Uterus (tissue), 4 donors: ENCODE results near the gene PIP4K2A. TPM values are rescaled to one million over a fixed set of nuclear protein-coding genes. Genes with fewer than 3 reads are reported as not detected.

ENCODE experiments used
- DNase-seq, 2 donors: peaks; one replicate each; pipeline ENCODE4 v3.0.0-alpha.2; 2019 to 2020
- H3K27ac ChIP-seq, 2 donors: fragments of 200-600 bp; sonication (generic); 1 replicate in 1 of 2; 2 replicates in 1 of 2; pipeline ENCODE4 v1.5.1; 2016 to 2018
- H3K27me3 ChIP-seq, 2 donors: fragments of 200-600 bp; sonication (generic); one replicate each; pipeline ENCODE4 v1.5.1; 2018 to 2019; ENCODE audit warnings: control low read depth in 1 of 2
- H3K36me3 ChIP-seq, 2 donors: fragments of 200-600 bp; sonication (generic); one replicate each; pipeline ENCODE4 v1.5.1; 2019; ENCODE audit warnings: control low read depth in 1 of 2
- H3K4me1 ChIP-seq, 2 donors: fragments of 200-600 bp; sonication (generic); one replicate each; pipeline ENCODE4 v1.5.1; 2018 to 2019; ENCODE audit warnings: control low read depth in 1 of 2
- H3K4me3 ChIP-seq, 2 donors: fragments of 200-600 bp; sonication (generic); 1 replicate in 1 of 2; 2 replicates in 1 of 2; pipeline ENCODE4 v1.5.1; 2018 to 2019; ENCODE audit warnings: mild to moderate bottlenecking in 1 of 2
- H3K9me3 ChIP-seq, 2 donors: fragments of 200-600 bp; sonication (generic); one replicate each; pipeline ENCODE4 v1.5.1; 2019; ENCODE audit warnings: control low read depth in 1 of 2
- CTCF ChIP-seq, 4 experiments: fragments of 200-600 bp in 2 of 4; fragments of 450-650 bp in 2 of 4; sonication (generic) in 2 of 4; IDR thresholded peaks; one replicate each; pipeline ENCODE4 v1.5.1; 2016 to 2019; ENCODE audit warnings: antibody characterized with exemption in 4 of 4, mild to moderate bottlenecking in 2 of 4, moderate library complexity in 1 of 4
- POLR2A ChIP-seq, 2 donors: fragments of 450-650 bp; IDR thresholded peaks; one replicate each; pipeline ENCODE4 v1.6.1; 2016; ENCODE audit warnings: antibody characterized with exemption in 2 of 2, mild to moderate bottlenecking in 1 of 2, moderate library complexity in 1 of 2
- intact Hi-C: fragments of 100-400 bp; cut with DNase I; formaldehyde crosslinking; loops from one replicate; pipeline ENCODE4 v1.15.1; 2023; ENCODE audit warnings: low total_unique reads
- total RNA-seq, 4 donors: library from RNA; depleted of rRNA in 3 of 4; stranded (reverse); fragments of >200 nt in 3 of 4; gene quantifications; one replicate each; pipeline versions ENCODE4 v1.1.0 to v1.2.4, GENCODE V29; 2014 to 2023
- donor health status: DM: yes; HTN: yes; CAD: no.

PIP4K2A gene
- total RNA-seq, 4 donors from 2014 or later = 17.4 to 42.4 (median 22.0) TPM

DNA sequence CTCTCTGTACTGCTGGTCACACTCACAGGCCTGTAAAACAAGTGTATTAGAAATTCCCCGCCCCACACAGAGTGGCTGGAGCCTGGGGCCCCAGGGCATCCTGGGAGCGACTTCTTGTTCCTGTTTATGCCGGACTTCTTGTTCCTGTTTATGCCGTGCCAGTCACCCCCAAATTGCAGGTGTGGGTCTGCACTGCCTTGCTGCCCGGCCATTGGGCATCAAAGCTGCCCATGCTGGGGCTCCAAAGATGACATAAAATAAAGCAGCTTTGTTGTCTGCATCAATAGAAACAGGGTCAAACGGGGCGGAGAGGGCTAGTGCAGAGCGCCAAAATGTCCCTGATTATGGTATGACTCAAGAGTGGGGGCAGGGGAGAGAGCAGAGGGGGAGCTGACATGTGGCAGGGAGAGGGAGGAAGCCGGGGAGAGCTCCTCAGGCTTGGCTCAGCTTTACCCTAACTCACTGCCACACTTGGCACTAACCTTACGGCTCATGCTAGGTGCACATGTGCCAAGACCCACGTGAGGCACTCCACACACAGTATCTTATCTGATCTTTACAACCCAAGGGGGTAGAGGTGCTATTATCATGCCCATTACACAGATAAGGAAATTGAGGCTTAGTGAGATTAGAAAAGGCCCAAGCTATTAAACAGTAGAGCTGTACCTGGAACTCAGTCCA, 98.4 kb downstream of the PIP4K2A start:
- Histone ChIP-seq H3K36me3 (no peaks in the 10 kb centered on the region), H3K4me1 (peaks cover 0 to 5% of the 10 kb centered on the region in 2 donors), H3K9me3 (no peaks in the 10 kb centered on the region), H3K27me3 (no peaks in the 10 kb centered on the region), H3K4me3 (no peak overlapping the region), H3K27ac (peak overlapping the region; percentile 13 to 14)
- intact Hi-C loops = no loop called here
- TF ChIP-seq CTCF (IDR thresholded peaks at IDR 0.05) (no peak), POLR2A (IDR thresholded peaks at IDR 0.05) (no peak)
- no peak for DNase-seq

DNA sequence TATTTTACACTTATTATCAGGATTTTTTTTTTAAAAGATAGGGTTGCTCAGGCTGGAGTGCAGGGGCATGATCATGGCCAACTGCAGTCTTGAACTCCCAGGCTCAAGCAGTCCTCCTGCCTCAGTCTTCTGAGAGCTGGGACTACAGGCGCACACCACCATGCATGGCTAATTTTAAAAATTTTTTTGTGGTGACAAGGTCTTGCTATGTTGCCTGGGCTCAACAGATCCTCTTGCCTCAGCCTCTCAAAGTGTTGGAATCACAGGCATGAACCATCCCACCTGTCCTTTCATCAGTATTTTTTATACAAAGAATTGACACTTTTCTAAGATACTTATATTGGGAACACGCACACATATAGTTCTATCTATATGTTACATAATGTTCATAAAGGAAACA, 99.3 kb downstream of the PIP4K2A start:
- Histone ChIP-seq H3K36me3 (no peaks in the 10 kb centered on the region), H3K9me3 (no peaks in the 10 kb centered on the region), H3K4me1 (peaks cover 0 to 5% of the 10 kb centered on the region in 2 donors), H3K27me3 (no peaks in the 10 kb centered on the region), H3K27ac (no peak overlapping the region), H3K4me3 (no peak overlapping the region)
- intact Hi-C loops = no loop called here
- DNase-seq = no peak
- TF ChIP-seq CTCF (IDR thresholded peaks at IDR 0.05) = no peak

- Histone ChIP-seq H3K27ac (no peak overlapping the region), H3K36me3 (no peaks in the 10 kb centered on the region), H3K27me3 (no peaks in the 10 kb centered on the region), H3K9me3 (no peaks in the 10 kb centered on the region), H3K4me1 (no peaks in the 10 kb centered on the region), H3K4me3 (no peak overlapping the region)
- intact Hi-C loops = no loop called here
- TF ChIP-seq CTCF (IDR thresholded peaks at IDR 0.05) = no peak
- TF ChIP-seq POLR2A (IDR thresholded peaks at IDR 0.05) = no peak
- DNase-seq = no peak
Observed at GRCh38 chr10:22613011-22613410, 101.4 kb downstream of the PIP4K2A start.

DNA sequence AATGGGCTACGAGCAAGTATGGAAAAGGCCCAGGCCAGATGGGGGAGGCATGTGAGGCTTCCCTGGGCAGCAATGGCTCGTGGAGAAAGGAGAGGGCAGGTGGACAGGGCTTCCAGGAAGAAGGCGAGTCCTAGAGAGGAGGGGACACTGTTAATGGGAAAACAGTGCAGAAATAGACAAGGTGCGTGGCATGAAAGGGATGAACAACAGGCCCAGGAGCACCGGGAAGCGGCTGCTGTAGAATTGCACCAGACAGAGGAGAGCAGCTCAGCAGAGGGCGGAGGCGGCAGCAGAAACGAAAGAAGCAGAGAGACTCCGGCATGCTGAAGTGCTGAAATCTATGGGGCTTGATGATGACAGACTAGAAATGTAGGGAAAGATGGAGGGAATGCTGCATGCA, 102.1 kb downstream of the PIP4K2A start:
- no peaks in the 10 kb centered on the region for H3K36me3 ChIP-seq
- no peak overlapping the region for H3K27ac ChIP-seq
- DNase-seq = no peak
- H3K9me3 ChIP-seq = no peaks in the 10 kb centered on the region
- no peaks in the 10 kb centered on the region for H3K4me1 ChIP-seq
- TF ChIP-seq CTCF (IDR thresholded peaks at IDR 0.05) (no peak), POLR2A (IDR thresholded peaks at IDR 0.05) (no peak)
- no peaks in the 10 kb centered on the region for H3K27me3 ChIP-seq
- intact Hi-C loops = no loop called here
- no peak overlapping the region for H3K4me3 ChIP-seq

DNA sequence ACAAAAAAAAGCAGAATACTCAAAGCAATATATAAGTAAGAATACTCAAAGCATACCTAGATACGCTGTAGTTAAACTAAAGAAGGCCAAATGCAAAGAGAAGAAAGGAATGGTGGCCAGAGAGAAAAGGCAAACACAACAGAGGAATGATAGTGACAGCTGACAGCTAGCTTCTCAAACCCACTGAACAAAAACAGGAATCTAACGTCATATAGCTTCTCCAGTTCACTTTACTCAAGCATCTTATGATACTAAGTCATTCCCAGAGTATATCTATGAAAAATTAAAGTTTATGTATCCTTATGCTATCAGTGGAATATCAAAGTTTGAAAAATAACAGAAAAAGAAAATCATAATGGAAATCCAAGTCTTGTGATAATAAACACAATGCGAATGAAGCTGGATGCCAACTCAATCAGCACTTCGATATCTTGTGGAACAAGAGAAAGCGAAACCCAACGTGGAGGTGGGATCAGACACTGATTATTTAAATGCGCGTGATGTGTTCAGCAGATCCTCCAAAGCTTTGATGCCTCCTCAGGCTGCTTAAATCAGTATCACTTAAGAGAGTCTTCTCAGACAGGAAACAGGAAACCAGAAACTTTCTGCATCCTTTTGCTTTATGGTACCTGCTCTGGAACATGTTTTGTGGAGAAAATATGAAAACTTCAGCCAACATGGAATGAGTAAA, 102.8 kb downstream of the PIP4K2A start:
- no peak overlapping the region for H3K4me3 ChIP-seq
- intact Hi-C loops = no loop called here
- H3K36me3 ChIP-seq = no peaks in the 10 kb centered on the region
- no peak overlapping the region for H3K27ac ChIP-seq
- H3K27me3 ChIP-seq = no peaks in the 10 kb centered on the region
- TF ChIP-seq POLR2A (IDR thresholded peaks at IDR 0.05) (no peak), CTCF (IDR thresholded peaks at IDR 0.05) (no peak)
- no peaks in the 10 kb centered on the region for H3K9me3 ChIP-seq
- no peaks in the 10 kb centered on the region for H3K4me1 ChIP-seq
- DNase-seq = no peak
